H1 (cell line): ENCODE results near the gene HERC5. TPM values are rescaled to one million over a fixed set of nuclear protein-coding genes. Genes with fewer than 3 reads are reported as not detected.

ENCODE experiments used
- CTCF ChIA-PET: fragments of 300-600 bp; sonication (Branson Sonifier 250); formaldehyde crosslinking; loops from one replicate; lab custom pipeline; 2021; ENCODE audit not compliant: partially characterized antibody; lab: Charles Lee
- POLR2A ChIA-PET: fragments of 300-600 bp; sonication (Branson Sonifier 250); formaldehyde crosslinking; loops from one replicate; lab custom pipeline; 2021; ENCODE audit warnings: inconsistent platforms; ENCODE audit not compliant: partially characterized antibody; lab: Charles Lee
- DNase-seq, 2 experiments: peaks; one replicate each; pipeline versions ENCODE4 v3.0.0 to v3.0.0-alpha.2; 2010 to 2022; ENCODE audit warnings: low spot score in 2 of 2, low read depth in 1 of 2, mixed read lengths in 1 of 2
- FAIRE-seq: peaks from 2 replicates; lab custom pipeline; 2011; peaks lifted over from hg19 to GRCh38; lab: Jason Lieb, UNC
- H2AFZ ChIP-seq: 2 replicates; pipeline ENCODE4 v1.8.1; 2012; ENCODE audit warnings: low read length, inconsistent platforms
- H2AK5ac ChIP-seq: 2 replicates; pipeline ENCODE4 v1.6.1; 2013; ENCODE audit warnings: low read depth, low read length
- H2BK120ac ChIP-seq: replicated peaks from 2 replicates; pipeline ENCODE3; 2013; ENCODE audit warnings: low read depth, low read length, inconsistent platforms
- H2BK12ac ChIP-seq: 2 replicates; pipeline ENCODE4 v1.6.1; 2013; ENCODE audit warnings: low read depth, low read length
- H2BK15ac ChIP-seq: 2 replicates; pipeline ENCODE4 v1.6.1; 2013; ENCODE audit warnings: low read length
- H2BK20ac ChIP-seq: 2 replicates; pipeline ENCODE4 v1.6.1; 2013; ENCODE audit warnings: low read length
- H2BK5ac ChIP-seq: 2 replicates; pipeline ENCODE4 v1.6.1; 2013; ENCODE audit warnings: low read depth, low read length
- H3K14ac ChIP-seq: 2 replicates; pipeline ENCODE4 v1.6.1; 2013; ENCODE audit warnings: inconsistent platforms; ENCODE audit not compliant: insufficient read length
- H3K18ac ChIP-seq: 2 replicates; pipeline ENCODE4 v1.6.1; 2013; ENCODE audit warnings: low read length; ENCODE audit errors: extremely low read depth
- H3K23ac ChIP-seq: 2 replicates; pipeline ENCODE4 v1.6.1; 2013; ENCODE audit warnings: inconsistent platforms; ENCODE audit not compliant: insufficient read length
- H3K23me2 ChIP-seq: 2 replicates; pipeline ENCODE4 v1.6.1; 2013; ENCODE audit warnings: low read depth, low read length
- H3K27ac ChIP-seq: 2 replicates; pipeline ENCODE4 v1.6.1; 2011; ENCODE audit warnings: low read depth, low read length, inconsistent platforms
- H3K27me3 ChIP-seq, 4 experiments: replicated peaks in 1 of 4; 1 replicate in 1 of 4; 2 replicates in 3 of 4; pipeline versions ENCODE4 v1.6.1 to v1.8.1; 2011 to 2013; ENCODE audit warnings: low read length in 3 of 4, mild to moderate bottlenecking in 3 of 4, inconsistent platforms in 2 of 4, mixed read lengths in 2 of 4, moderate library complexity in 1 of 4; ENCODE audit not compliant: control insufficient read depth in 3 of 4, insufficient read depth in 3 of 4; ENCODE audit errors: extremely low read depth in 1 of 4
- H3K36me3 ChIP-seq, 4 experiments: 2 replicates each; pipeline versions ENCODE4 v1.6.1 to v1.8.1; 2011 to 2013; ENCODE audit warnings: mild to moderate bottlenecking in 4 of 4, low read length in 3 of 4, moderate library complexity in 2 of 4, control low read depth in 1 of 4, inconsistent platforms in 1 of 4; ENCODE audit not compliant: insufficient read depth in 4 of 4, control insufficient read depth in 2 of 4
- H3K4ac ChIP-seq: replicated peaks from 2 replicates; pipeline ENCODE3; 2013; ENCODE audit warnings: low read length, low read depth, mixed read lengths, inconsistent platforms; ENCODE audit not compliant: insufficient read length
- H3K4me1 ChIP-seq, 4 experiments: replicated peaks in 1 of 4; 1 replicate in 1 of 4; 2 replicates in 3 of 4; pipeline versions ENCODE4 v1.6.1 to v1.8.1; 2011 to 2013; ENCODE audit warnings: low read length in 3 of 4, inconsistent platforms in 2 of 4, mixed read lengths in 1 of 4; ENCODE audit not compliant: insufficient read depth in 4 of 4, control insufficient read depth in 3 of 4
- H3K4me2 ChIP-seq, 2 experiments: 2 replicates each; pipeline versions ENCODE4 v1.6.1 to v1.8.1; 2011 to 2013; ENCODE audit warnings: low read depth in 2 of 2, low read length in 2 of 2, control low read depth in 1 of 2, inconsistent platforms in 1 of 2, mild to moderate bottlenecking in 1 of 2; ENCODE audit not compliant: insufficient read depth in 1 of 2
- H3K4me3 ChIP-seq, 4 experiments: fragments of 200-600, 300-600 bp in 1 of 4; sonication (generic), shearing (Covaris generic), sonication (Bioruptor Twin) in 1 of 4; 2 replicates each; pipeline versions ENCODE4 v1.5.1 to v1.8.1; 2011 to 2016; ENCODE audit warnings: low read length in 4 of 4, low read depth in 3 of 4, control low read depth in 2 of 4, inconsistent platforms in 2 of 4, mild to moderate bottlenecking in 2 of 4, mixed read lengths in 1 of 4, moderate library complexity in 1 of 4; ENCODE audit not compliant: insufficient read depth in 2 of 4; ENCODE audit errors: extremely low read depth in 1 of 4
- H3K56ac ChIP-seq: replicated peaks from 2 replicates; pipeline ENCODE3; 2013; ENCODE audit warnings: low read depth, mild to moderate bottlenecking, mixed read lengths, low read length, inconsistent platforms; ENCODE audit not compliant: insufficient read length
- H3K79me1 ChIP-seq: 2 replicates; pipeline ENCODE4 v1.6.1; 2013; ENCODE audit warnings: low read depth, low read length, control low read depth
- H3K79me2 ChIP-seq, 2 experiments: 2 replicates each; pipeline versions ENCODE4 v1.6.1 to v1.8.1; 2012 to 2013; ENCODE audit warnings: low read length in 2 of 2, mild to moderate bottlenecking in 2 of 2, inconsistent platforms in 1 of 2; ENCODE audit not compliant: insufficient read depth in 2 of 2, control insufficient read depth in 1 of 2
- H3K9ac ChIP-seq, 4 experiments: replicated peaks in 1 of 4; 1 replicate in 1 of 4; 2 replicates in 3 of 4; pipeline versions ENCODE4 v1.6.1 to v1.8.1; 2011 to 2013; ENCODE audit warnings: low read depth in 3 of 4, low read length in 3 of 4, control low read depth in 2 of 4, mild to moderate bottlenecking in 2 of 4, moderate library complexity in 2 of 4, inconsistent platforms in 1 of 4; ENCODE audit errors: extremely low read depth in 1 of 4
- H3K9me3 ChIP-seq, 2 experiments: 2 replicates each; pipeline versions ENCODE4 v1.6.1 to v1.8.1; 2012 to 2013; ENCODE audit warnings: mild to moderate bottlenecking in 2 of 2, moderate library complexity in 2 of 2, control low read depth in 1 of 2, inconsistent platforms in 1 of 2, low read depth in 1 of 2, low read length in 1 of 2, mixed read lengths in 1 of 2; ENCODE audit not compliant: insufficient read depth in 2 of 2
- H4K20me1 ChIP-seq, 2 experiments: replicated peaks in 1 of 2; 2 replicates each; pipeline versions ENCODE3 to v1.8.1; 2011 to 2013; ENCODE audit warnings: inconsistent platforms in 2 of 2, low read length in 2 of 2, mild to moderate bottlenecking in 1 of 2; ENCODE audit not compliant: insufficient read depth in 2 of 2, control insufficient read depth in 1 of 2
- H4K5ac ChIP-seq: 2 replicates; pipeline ENCODE4 v1.6.1; 2013; ENCODE audit warnings: low read length, low read depth, mixed read lengths, inconsistent platforms; ENCODE audit not compliant: insufficient read length
- H4K8ac ChIP-seq: 2 replicates; pipeline ENCODE4 v1.8.0; 2013; ENCODE audit warnings: mild to moderate bottlenecking, moderate library complexity, low read length, inconsistent platforms; ENCODE audit not compliant: insufficient read depth; ENCODE audit errors: extremely low read depth
- H4K91ac ChIP-seq: replicated peaks from 2 replicates; pipeline ENCODE3; 2013; ENCODE audit warnings: low read length, mixed read lengths, inconsistent platforms; ENCODE audit not compliant: insufficient read length
- CREB1 ChIP-seq: IDR thresholded peaks from 2 replicates; pipeline ENCODE4 v1.6.1; 2012; ENCODE audit warnings: inconsistent platforms
- FOSL1 ChIP-seq: IDR thresholded peaks from 2 replicates; pipeline ENCODE4 v1.6.1; 2011; ENCODE audit warnings: mild to moderate bottlenecking, low read depth, low read length, moderate library complexity; ENCODE audit not compliant: insufficient read depth
- JUND ChIP-seq: IDR thresholded peaks from 2 replicates; pipeline ENCODE4 v1.6.1; 2011; ENCODE audit warnings: mild to moderate bottlenecking, improper control_type of control experiment, low read length
- MAFK ChIP-seq: IDR thresholded peaks from 2 replicates; pipeline ENCODE4 v1.6.1; 2012; ENCODE audit warnings: low read depth, mild to moderate bottlenecking, improper control_type of control experiment, low read length
- POLR2A ChIP-seq, 2 experiments: IDR thresholded peaks; 1 replicate in 1 of 2; 2 replicates in 1 of 2; pipeline ENCODE4 v1.6.1; 2011; ENCODE audit warnings: low read depth in 2 of 2, low read length in 2 of 2, mild to moderate bottlenecking in 2 of 2; ENCODE audit errors: control extremely low read depth in 1 of 2
- POLR2AphosphoS5 ChIP-seq: IDR thresholded peaks from 2 replicates; pipeline ENCODE4 v1.6.1; 2011; ENCODE audit warnings: low read depth, low read length
- RFX5 ChIP-seq: IDR thresholded peaks from 2 replicates; pipeline ENCODE4 v1.6.1; 2011; ENCODE audit warnings: low read depth, low read length, improper control_type of control experiment, borderline replicate concordance
- SIN3A ChIP-seq, 2 experiments: IDR thresholded peaks in 1 of 2; conservative IDR thresholded peaks in 1 of 2; 2 replicates each; pipeline ENCODE4 v1.6.1; 2011 to 2012; ENCODE audit warnings: low read length in 2 of 2, improper control_type of control experiment in 1 of 2, low read depth in 1 of 2, mild to moderate bottlenecking in 1 of 2
- TAF1 ChIP-seq: IDR thresholded peaks from 2 replicates; pipeline ENCODE4 v1.6.1; 2011; ENCODE audit warnings: mild to moderate bottlenecking, low read depth, low read length
- WGBS, 2 experiments: shearing (Covaris generic) in 1 of 2; methylation state at CpG; one replicate each; pipeline versions ENCODE4 v1.1.6 to v1.1.7; 2013 to 2015; ENCODE audit warnings: low lambda C conversion rate in 2 of 2, mixed read lengths in 2 of 2, inconsistent platforms in 1 of 2, low coverage in 1 of 2, missing lambda C conversion rate in 1 of 2; ENCODE audit not compliant: insufficient replicate concordance in 2 of 2, insufficient coverage in 1 of 2, insufficient read length in 1 of 2; ENCODE audit errors: extremely low coverage in 1 of 2, missing lambda C conversion rate in 1 of 2; 5-methylcytosine and 5-hydroxymethylcytosine counted together
- polyA plus RNA-seq, 7 experiments: library from polyadenylated mRNA; depleted of rRNA in 3 of 7; stranded (reverse) in 5 of 7; unstranded in 2 of 7; fragments of >200 nt in 5 of 7; fragments of 200-250 nt in 2 of 7; gene quantifications; 1 replicate in 5 of 7; 2 replicates in 1 of 7; 4 replicates in 1 of 7; pipeline versions ENCODE4 v1.2.1 to v1.2.3, GENCODE V29; 2011 to 2013; ENCODE audit warnings: missing spikeins in 2 of 7, mixed read lengths in 2 of 7
- total RNA-seq: library from RNA; stranded (reverse); fragmentation: NEBNext Ultra II Directional; extraction: Animal tissue kit (Norgen Biotek cat#: 25700); gene quantifications from 2 replicates; pipeline ENCODE4 v1.2.1, GENCODE V29; 2021

HERC5 gene
- total and polyA plus RNA-seq, 2 of the 8 experiments (the other 6 are each of a cell fraction or from before 2014, with no cell fraction given): 6.6 to 20.7 TPM

GRCh38 chr4:88478247-88478646 lies 21.3 kb downstream of the HERC5 start:
- no peak overlapping the region for H2BK15ac ChIP-seq
- H4K91ac ChIP-seq: no peak overlapping the region
- no peak overlapping the region for H2AK5ac ChIP-seq
- no peak overlapping the region for H3K27ac ChIP-seq
- TF ChIP-seq SIN3A (conservative IDR thresholded peaks at IDR 0.05 in 1 of 2, IDR thresholded peaks at IDR 0.05 in 1 of 2; ENCODE audit: low read depth in 1 of 2, low read length in 2 of 2): no peak
- no peak for TF ChIP-seq RFX5
- no peak for TF ChIP-seq POLR2AphosphoS5
- no peak for TF ChIP-seq JUND
- TF ChIP-seq TAF1: no peak
- TF ChIP-seq POLR2A (IDR thresholded peaks at IDR 0.05; ENCODE audit: control extremely low read depth in 1 of 2, low read depth in 2 of 2, low read length in 2 of 2): no peak
- no peak for TF ChIP-seq CREB1
- TF ChIP-seq FOSL1: no peak
- TF ChIP-seq MAFK: no peak
- H3K9ac ChIP-seq: no peak overlapping the region
- H3K36me3 ChIP-seq: no peaks in the 10 kb centered on the region
- ChIA-PET CTCF (interaction anchor here (0.9 to 1.9 kb wide), 2 partner anchors 21 to 266 kb away, joined by 4 to 5 read pairs; partner anchors contain the start of gene HERC5), POLR2A (no interaction called here)
- H3K56ac ChIP-seq: no peak overlapping the region
- H3K14ac ChIP-seq: no peak overlapping the region
- H3K4me3 ChIP-seq: no peak overlapping the region
- no peaks in the 10 kb centered on the region for H3K27me3 ChIP-seq
- H2BK20ac ChIP-seq: no peak overlapping the region
- H2BK120ac ChIP-seq: no peak overlapping the region
- H3K18ac ChIP-seq: no peak overlapping the region
- no peaks in the 10 kb centered on the region for H3K23me2 ChIP-seq
- no peak overlapping the region for H4K8ac ChIP-seq
- no peak overlapping the region for H2BK12ac ChIP-seq
- no peaks in the 10 kb centered on the region for H4K20me1 ChIP-seq
- H2AFZ ChIP-seq: no peak overlapping the region
- no peak overlapping the region for H3K4ac ChIP-seq
- FAIRE-seq: no peak
- no peaks in the 10 kb centered on the region for H3K79me1 ChIP-seq
- H3K4me1 ChIP-seq: no peaks in the 10 kb centered on the region
- H4K5ac ChIP-seq: no peak overlapping the region
- no peaks in the 10 kb centered on the region for H3K9me3 ChIP-seq
- no peak for DNase-seq
- no peak overlapping the region for H3K23ac ChIP-seq
- H2BK5ac ChIP-seq: no peak overlapping the region
- H3K79me2 ChIP-seq: no peaks in the 10 kb centered on the region
- 94 to 100% methylated on average over 1 to 2 of the region's 2 CpGs for WGBS, 2 experiments
- H3K4me2 ChIP-seq: no peak overlapping the region
